ENCODE measurements around the gene RNU1-1.
"Not testable (repeated sequence)": the region's sequence is repeated elsewhere in the genome, so short reads cannot be mapped to it uniquely, and the experiment has no call there.

RNU1-1 gene

GRCh38 chr1:16532235-16532991, 18.3 kb upstream of the RNU1-1 start:
- DNase-seq (ENCODE audit: low read depth, low spot score); H3K4me3 ChIP-seq (ENCODE audit: low read length): not testable (repeated sequence)

DNA sequence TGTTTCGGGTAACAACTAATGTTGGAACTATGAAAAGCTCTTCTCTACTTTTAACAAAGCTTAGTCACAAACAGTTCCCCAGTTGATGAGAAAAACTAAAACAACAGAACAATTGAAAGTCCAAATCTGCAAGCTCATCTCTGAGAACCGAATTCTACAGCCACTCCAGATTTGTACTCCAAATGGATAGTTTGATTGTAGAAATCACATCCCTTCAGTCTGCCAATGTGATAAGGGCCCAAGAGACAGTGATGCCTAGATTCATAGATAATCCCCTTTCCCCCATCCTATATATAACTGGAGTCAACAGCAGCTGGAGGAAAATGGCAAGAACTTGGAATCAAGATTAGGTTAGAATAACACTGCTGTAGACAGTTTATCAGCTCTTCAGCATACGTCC, 14.3 kb upstream of the RNU1-1 start:
- H3K4me3 ChIP-seq (ENCODE audit: low read length); DNase-seq (ENCODE audit: low read depth, low spot score): not testable (repeated sequence)

DNA sequence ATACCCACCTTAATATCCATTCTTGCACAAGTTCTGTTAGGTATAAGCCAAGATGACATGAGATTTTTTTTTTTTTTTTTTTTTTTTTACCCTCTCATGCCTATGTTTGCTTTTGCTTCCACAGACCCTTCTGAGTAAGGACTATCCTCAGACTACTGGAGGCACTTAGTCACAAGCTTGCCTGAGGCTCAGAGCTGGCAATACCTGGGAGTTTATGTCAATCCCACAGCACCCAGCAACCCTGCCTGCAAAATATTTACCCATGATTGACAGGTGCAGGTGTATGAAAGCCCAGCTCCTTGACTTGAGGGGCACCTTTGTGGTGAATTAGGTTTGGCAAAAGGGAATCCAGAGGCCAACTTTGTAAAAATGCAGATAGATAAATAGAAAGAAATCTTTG, 11.7 kb upstream of the RNU1-1 start:
- H3K4me3 ChIP-seq (ENCODE audit: low read length); DNase-seq (ENCODE audit: low read depth, low spot score): not testable (repeated sequence)

DNA sequence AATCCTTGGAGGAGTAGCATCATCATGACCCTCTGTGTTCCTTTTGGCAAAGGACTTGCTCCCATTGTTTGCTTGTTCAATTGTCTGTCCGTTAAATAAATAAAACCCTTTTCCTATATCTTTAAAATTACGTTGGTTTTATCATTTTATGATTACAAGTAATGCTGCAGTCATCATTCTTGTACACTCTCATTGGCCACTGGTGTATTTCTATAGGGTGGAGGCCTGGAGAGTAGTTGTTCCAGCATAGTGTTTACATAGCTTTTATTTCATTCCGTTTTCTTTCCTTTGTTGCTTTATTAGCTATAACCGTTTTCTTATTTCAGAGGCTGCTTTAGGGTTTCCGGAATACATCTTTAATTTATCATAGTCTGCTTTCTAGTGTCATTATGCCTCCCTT, 7.6 kb upstream of the RNU1-1 start:
- H3K4me3 ChIP-seq (ENCODE audit: low read length); DNase-seq (ENCODE audit: low read depth, low spot score): not testable (repeated sequence)

- no peak for DNase-seq (ENCODE audit: low read depth, low spot score)
- H3K4me3 ChIP-seq (ENCODE audit: low read length): no peak overlapping the region
These were observed 7.2 kb upstream of the RNU1-1 start for GRCh38 chr1:16521288-16521583.

DNA sequence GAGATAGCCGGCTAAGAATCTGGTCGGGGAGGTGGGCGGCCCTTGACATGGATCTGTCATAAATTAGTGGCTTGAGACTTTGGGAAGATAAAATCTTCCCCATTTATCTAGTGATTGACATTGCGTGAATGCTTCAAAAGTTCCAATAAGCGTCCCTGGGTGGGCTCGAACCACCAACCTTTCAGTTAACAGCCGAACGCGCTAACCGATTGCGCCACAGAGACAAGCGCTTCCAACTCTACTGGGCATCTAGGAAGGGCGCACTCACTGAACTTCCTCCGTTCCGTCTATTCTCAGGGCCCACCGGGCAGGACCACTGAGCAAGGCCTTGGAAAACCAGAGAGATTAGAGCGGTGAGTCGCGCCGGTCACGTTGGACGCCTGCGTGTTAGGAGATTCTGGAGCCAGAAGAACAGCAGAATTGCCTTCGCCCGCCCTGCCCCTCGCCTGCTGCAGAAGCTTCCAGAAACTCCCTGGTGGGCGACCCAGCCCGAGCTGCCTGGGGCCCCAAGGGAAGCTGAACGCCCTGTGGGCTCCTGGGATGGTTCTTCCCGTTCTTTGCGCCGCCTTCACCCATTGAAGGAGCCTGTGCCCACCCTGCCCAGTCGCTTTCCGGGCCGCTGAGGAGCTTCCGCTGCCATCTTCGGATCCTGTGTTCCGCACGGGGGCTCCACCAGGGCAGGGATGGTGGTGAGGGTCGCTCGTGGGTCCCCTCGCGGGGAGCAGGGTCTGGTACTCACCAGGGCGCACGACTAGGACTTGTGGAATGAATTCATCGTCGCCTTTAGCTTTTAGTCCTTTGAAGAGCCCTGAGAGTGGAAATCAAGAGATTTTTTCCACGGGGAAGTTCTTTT, 6.6 kb upstream of the RNU1-1 start:
- H3K4me3 ChIP-seq (ENCODE audit: low read length); DNase-seq (ENCODE audit: low read depth, low spot score): not testable (repeated sequence)

DNA sequence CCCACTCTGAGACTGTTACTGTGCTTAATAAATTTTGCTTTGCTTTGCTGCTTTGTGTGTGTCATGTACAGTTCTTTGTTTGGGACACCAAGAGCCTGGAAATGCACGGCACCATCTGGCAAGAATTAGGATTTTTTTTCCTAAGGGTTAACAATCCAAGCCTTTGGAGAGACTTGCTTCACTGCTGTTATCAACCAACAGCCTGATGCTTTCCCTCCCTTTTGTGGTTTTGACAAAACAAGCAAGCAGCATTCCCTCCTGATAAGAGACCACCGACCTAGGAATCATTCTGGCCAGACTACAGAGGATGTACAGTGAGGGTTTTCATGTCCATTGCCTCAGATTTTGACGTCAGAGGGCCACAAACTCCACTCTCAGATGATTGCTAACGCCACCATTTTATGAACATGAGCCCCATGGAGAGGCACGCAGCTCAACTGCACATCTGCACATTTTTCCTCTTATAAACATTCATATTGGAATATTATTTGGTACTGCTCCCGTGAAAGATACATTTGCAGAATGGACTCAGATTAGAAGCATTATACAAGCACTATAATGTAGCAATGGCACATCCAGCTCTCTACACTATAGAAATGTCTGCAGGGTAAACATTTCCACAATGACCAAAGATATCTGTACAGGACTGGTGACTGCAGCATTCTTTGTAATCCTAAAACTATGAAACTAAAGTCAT, 5.3 kb upstream of the RNU1-1 start:
- not testable (repeated sequence) for DNase-seq (ENCODE audit: low read depth, low spot score); H3K4me3 ChIP-seq (ENCODE audit: low read length)

DNA sequence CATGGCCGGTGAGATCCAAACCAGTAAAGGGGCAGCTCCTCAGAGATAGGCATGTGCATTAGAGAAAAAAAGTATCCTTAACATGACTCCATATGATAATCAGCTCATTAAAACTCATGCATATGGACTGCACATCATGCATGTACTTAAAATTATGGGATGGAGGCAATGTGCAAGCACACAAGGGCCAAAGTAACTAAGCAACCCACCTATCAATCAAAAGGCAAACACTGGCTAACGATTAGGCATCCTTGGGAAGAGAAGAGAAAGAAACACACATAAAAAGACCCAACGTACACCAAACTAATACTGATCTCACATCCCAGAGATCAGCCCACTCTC, 4.8 kb upstream of the RNU1-1 start:
- DNase-seq (ENCODE audit: low read depth, low spot score); H3K4me3 ChIP-seq (ENCODE audit: low read length): not testable (repeated sequence)

DNA sequence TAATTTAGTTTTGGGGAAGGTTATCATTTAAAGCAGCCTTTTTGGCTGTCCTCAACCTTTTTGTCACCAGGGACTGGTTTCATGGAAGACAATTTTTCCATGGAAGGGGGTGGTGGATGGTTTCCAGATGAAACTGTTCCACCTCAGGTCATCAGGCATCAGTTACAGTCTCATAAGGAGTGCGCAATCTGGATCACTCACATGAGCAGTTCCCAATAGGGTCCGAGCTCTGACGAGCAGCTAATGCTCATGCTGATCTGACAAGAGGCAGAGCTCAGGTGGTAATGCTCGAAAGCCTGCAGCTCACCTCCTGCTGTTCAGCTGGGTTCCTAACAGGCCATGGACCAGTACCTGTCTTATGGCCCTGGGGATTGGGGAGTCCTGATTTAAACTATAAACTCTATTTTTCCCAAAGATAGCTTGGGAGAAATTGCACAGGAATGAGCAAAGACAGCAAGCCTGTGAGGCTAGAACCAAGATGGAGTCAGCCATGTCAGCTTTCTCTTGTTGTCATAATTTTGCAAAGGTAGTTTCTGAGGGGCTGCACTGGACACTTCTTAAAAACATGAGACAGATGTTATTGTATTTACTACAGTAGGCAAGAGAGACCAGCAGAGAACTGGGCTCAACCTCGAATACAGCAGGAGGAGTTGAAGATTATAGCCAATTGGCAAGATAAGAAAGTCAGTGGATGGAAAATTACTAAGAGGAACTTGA, 2.8 kb upstream of the RNU1-1 start:
- DNase-seq (ENCODE audit: low read depth, low spot score): not testable (repeated sequence)

GRCh38 chr1:16513412-16514106, 526 bp downstream of the RNU1-1 start:
- DNase-seq (ENCODE audit: low read depth, low spot score): peak; percentile 97
- peak overlapping the region; percentile 21; the same call in 1 of the 2 replicates for H3K4me3 ChIP-seq (ENCODE audit: low read length)

More for the DNA sequence above, 2.8 kb upstream of the RNU1-1 start:
- not testable (repeated sequence) for H3K4me3 ChIP-seq (ENCODE audit: low read length)

DNA sequence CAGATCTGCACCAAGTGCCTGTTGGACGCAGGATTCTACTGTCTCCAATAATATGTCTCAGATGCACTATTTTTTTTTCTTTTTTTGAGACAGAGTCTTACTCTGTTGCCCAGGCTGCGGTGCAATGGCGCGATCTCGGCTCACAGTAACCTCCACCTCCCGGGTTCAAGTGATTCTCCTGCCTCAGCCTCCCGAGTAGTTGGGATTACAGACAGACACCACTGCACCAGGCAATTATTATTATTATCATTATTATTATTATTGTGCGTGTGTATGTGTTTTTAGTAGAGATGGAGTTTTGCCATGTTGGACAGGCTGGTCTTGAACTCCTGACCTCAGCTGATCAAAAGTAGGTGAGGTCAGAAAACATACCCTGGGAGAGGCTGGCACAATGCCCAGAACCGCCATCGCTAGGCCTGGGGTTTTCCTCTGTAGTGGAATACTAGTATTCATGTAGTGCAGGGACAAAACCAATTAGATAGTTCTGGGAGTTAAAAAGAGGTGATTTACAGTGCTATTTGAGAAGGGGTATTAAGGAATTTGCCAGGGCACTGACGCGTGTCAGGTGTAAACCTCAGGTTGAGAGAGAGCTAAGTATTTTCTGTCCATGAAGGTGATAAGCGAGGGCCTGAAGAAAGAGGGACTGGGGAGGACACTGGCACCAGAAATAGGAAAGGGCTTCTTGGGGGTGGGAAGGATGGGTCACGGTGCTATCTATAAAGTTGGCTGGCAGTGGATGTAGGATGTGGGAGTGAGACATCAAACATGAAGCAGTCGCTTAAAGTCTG, 1.3 kb downstream of the RNU1-1 start:
- not testable (repeated sequence) for H3K4me3 ChIP-seq (ENCODE audit: low read length); DNase-seq (ENCODE audit: low read depth, low spot score)

DNA sequence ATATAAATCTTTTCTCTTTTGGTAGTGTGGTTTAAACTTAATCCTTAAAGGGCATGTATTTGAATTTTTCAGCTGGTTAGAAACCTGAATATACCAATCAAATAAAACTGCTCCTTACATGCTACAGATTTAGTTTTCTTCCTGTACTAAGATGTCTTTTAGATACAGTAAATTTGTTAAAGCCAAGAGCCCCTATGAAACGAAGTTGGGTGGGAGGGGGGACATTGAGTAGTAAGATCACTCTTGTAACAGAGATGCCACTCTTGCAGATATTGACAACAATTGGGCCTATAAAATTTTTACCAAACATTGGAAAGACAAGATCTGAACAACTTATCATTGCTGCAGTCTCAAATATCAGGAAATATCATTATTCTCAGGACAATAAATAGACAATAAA, 2.2 kb downstream of the RNU1-1 start:
- H3K4me3 ChIP-seq (ENCODE audit: low read length); DNase-seq (ENCODE audit: low read depth, low spot score): not testable (repeated sequence)

GRCh38 chr1:16508861-16509445, 5.1 kb downstream of the RNU1-1 start:
- DNase-seq (ENCODE audit: low read depth, low spot score); H3K4me3 ChIP-seq (ENCODE audit: low read length): not testable (repeated sequence)

DNA sequence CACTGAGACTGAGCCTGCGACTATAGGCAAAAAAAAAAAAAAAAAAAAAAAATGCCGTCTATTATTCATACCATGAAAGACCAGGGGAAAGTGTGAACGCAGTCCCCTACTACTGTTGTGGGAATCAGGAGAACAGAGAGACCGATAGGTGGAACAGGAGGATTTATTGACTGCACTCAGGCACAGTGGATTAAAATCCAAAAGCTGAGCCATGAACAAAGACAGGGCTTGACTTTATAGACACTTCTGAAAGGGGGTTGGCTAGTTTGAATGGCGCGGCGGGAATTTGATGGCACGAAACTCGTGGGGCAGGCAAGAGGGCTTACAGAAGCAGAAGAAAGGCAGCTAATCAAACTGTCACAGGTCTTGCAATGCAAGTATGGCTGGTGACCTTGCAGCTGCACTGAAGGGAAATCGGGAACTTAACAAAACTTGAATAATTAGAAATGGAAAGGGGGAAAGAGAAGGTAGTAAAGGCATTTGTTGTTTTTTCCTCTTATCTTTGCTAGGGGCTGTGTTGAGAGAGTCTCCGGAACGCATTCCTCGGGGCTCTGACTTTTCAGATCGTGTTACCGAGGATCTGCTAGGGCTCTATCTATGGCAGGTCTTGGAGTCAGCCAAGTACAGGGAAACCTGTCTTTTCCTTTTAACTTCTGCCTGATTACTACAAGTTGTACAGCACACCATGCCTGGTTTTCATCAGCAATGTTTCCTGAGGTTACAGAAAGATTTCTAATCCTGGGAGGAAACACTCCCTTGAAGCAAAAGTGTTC, 7.5 kb downstream of the RNU1-1 start:
- not testable (repeated sequence) for DNase-seq (ENCODE audit: low read depth, low spot score); H3K4me3 ChIP-seq (ENCODE audit: low read length)

- H3K4me3 ChIP-seq (ENCODE audit: low read length); DNase-seq (ENCODE audit: low read depth, low spot score): not testable (repeated sequence)
These were observed 8.2 kb downstream of the RNU1-1 start for GRCh38 chr1:16505870-16506269.

DNA sequence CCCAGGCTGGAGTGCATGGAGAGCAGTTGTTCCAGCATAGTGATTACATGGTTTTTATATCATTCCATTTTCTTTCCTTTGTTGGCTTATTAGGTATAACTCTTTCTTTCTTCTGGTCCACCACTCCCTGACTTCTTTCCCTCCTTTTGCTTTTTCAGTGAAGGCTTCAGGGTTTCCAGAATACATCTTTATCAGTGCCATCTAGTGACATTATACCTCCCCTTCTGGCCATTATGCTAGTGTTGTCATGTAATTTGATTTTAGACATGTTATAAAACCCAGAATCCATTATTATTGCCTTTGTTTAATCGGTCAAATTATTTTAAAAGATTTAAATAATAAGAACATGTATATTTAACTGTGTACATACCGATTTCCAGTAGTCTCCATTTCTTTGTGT, 10.6 kb downstream of the RNU1-1 start:
- no peak for DNase-seq (ENCODE audit: low read depth, low spot score)
- H3K4me3 ChIP-seq (ENCODE audit: low read length): no peak overlapping the region

DNA sequence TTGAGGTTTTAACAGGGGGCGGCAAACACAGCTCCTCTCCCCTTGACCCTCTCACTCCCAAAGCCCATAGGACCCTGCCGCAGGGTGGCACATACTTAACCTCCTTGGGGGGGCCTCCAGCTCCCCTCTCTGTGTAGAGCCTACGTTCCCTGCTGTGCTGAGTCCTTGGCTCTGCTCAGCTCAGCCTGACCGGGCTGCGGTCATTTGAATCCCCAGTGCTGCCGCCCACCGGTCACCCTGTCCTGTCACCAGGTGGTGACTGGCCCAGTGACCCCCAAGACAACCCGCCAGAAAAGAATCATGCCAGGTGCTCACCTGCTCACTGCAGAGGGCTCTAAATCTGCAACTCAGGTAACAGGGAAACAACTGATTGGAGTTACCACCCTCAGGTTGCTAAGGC, 12.6 kb downstream of the RNU1-1 start:
- DNase-seq (ENCODE audit: low read depth, low spot score); H3K4me3 ChIP-seq (ENCODE audit: low read length): not testable (repeated sequence)

Data from Jurkat, Clone E6-1 (cell line).